Liver (tissue), 9 donors: Measurements from ENCODE around the gene KCP. TPM values are rescaled to one million over a fixed set of nuclear protein-coding genes. Genes with fewer than 3 reads are reported as not detected.

ENCODE experiments used
- DNase-seq: peaks from one replicate; pipeline ENCODE4 v3.0.0-alpha.2; 2017; ENCODE audit warnings: low spot score
- H3K27ac ChIP-seq, 2 donors: one replicate each; pipeline ENCODE4 v1.7.0; 2013; ENCODE audit warnings: inconsistent platforms in 2 of 2, low read length in 2 of 2, control low read depth in 1 of 2, low read depth in 1 of 2, mild to moderate bottlenecking in 1 of 2
- H3K27me3 ChIP-seq, 4 donors: one replicate each; pipeline versions ENCODE4 v1.6.1 to v1.7.0; 2013; ENCODE audit warnings: low read length in 3 of 4, inconsistent platforms in 1 of 4, mild to moderate bottlenecking in 1 of 4, moderate library complexity in 1 of 4; ENCODE audit not compliant: control insufficient read depth in 4 of 4, insufficient read depth in 4 of 4
- H3K36me3 ChIP-seq, 4 donors: one replicate each; pipeline versions ENCODE4 v1.6.1 to v1.7.0; 2013; ENCODE audit warnings: low read length in 3 of 4, mild to moderate bottlenecking in 3 of 4, low read depth in 1 of 4, moderate library complexity in 1 of 4; ENCODE audit not compliant: control insufficient read depth in 4 of 4, insufficient read depth in 3 of 4
- H3K4me1 ChIP-seq, 4 donors: one replicate each; pipeline versions ENCODE4 v1.6.1 to v1.7.0; 2013; ENCODE audit warnings: low read length in 3 of 4, mild to moderate bottlenecking in 3 of 4, moderate library complexity in 1 of 4; ENCODE audit not compliant: control insufficient read depth in 4 of 4, insufficient read depth in 4 of 4
- H3K4me3 ChIP-seq, 3 donors: one replicate each; pipeline versions ENCODE4 v1.6.1 to v1.7.0; 2013; ENCODE audit warnings: low read length in 3 of 3, control low read depth in 1 of 3, low read depth in 1 of 3, mild to moderate bottlenecking in 1 of 3
- H3K9ac ChIP-seq, 2 donors: one replicate each; pipeline ENCODE4 v1.7.0; 2013; ENCODE audit warnings: low read length in 2 of 2, mild to moderate bottlenecking in 2 of 2, moderate library complexity in 2 of 2, control low read depth in 1 of 2, low read depth in 1 of 2
- H3K9me3 ChIP-seq, 4 donors: one replicate each; pipeline versions ENCODE4 v1.6.1 to v1.7.0; 2013; ENCODE audit warnings: low read length in 3 of 4; ENCODE audit not compliant: control insufficient read depth in 4 of 4
- CTCF ChIP-seq: fragments of 150-350 bp; IDR thresholded peaks from 2 replicates; pipeline ENCODE4 v1.5.1; 2017; ENCODE audit warnings: improper control_type of control experiment, low read depth, low read length; ENCODE audit not compliant: missing input control
- EGR1 ChIP-seq, 2 donors: IDR thresholded peaks; 2 replicates each; pipeline ENCODE4 v1.6.1; 2016 to 2018; ENCODE audit warnings: antibody characterized with exemption in 2 of 2, low read depth in 2 of 2
- FOXA1 ChIP-seq: IDR thresholded peaks from 2 replicates; pipeline ENCODE4 v1.6.1; 2016; ENCODE audit warnings: antibody characterized with exemption
- FOXA2 ChIP-seq: IDR thresholded peaks from 2 replicates; pipeline ENCODE4 v1.6.1; 2016; ENCODE audit warnings: antibody characterized with exemption
- HNF4A ChIP-seq, 2 donors: conservative IDR thresholded peaks; 2 replicates each; pipeline ENCODE4 v1.6.1; 2016; ENCODE audit warnings: antibody characterized with exemption in 2 of 2, mild to moderate bottlenecking in 2 of 2
- HNF4G ChIP-seq: IDR thresholded peaks from 2 replicates; pipeline ENCODE4 v1.6.1; 2016; ENCODE audit warnings: antibody characterized with exemption
- JUND ChIP-seq, 2 donors: IDR thresholded peaks; 2 replicates each; pipeline ENCODE4 v1.6.1; 2016; ENCODE audit warnings: antibody characterized with exemption in 2 of 2
- MAX ChIP-seq: IDR thresholded peaks from 2 replicates; pipeline ENCODE4 v1.6.1; 2016; ENCODE audit warnings: antibody characterized with exemption
- NR2F2 ChIP-seq: IDR thresholded peaks from 2 replicates; pipeline ENCODE4 v1.6.1; 2016; ENCODE audit warnings: antibody characterized with exemption
- RAD21 ChIP-seq, 2 donors: IDR thresholded peaks; 2 replicates each; pipeline ENCODE4 v1.6.1; 2016; ENCODE audit warnings: antibody characterized with exemption in 2 of 2, mild to moderate bottlenecking in 2 of 2
- REST ChIP-seq: IDR thresholded peaks from 2 replicates; pipeline ENCODE4 v1.6.1; 2016; ENCODE audit warnings: antibody characterized with exemption, mild to moderate bottlenecking
- RXRA ChIP-seq, 2 donors: IDR thresholded peaks; 2 replicates each; pipeline ENCODE4 v1.6.1; 2017 to 2018; ENCODE audit warnings: antibody characterized with exemption in 2 of 2, mild to moderate bottlenecking in 1 of 2
- SP1 ChIP-seq: IDR thresholded peaks from 2 replicates; pipeline ENCODE4 v1.6.1; 2018; ENCODE audit warnings: antibody characterized with exemption, mild to moderate bottlenecking
- TAF1 ChIP-seq: conservative IDR thresholded peaks from 2 replicates; pipeline ENCODE4 v1.6.1; 2016; ENCODE audit warnings: antibody characterized with exemption, mild to moderate bottlenecking
- YY1 ChIP-seq: IDR thresholded peaks from 2 replicates; pipeline ENCODE4 v1.6.1; 2016; ENCODE audit warnings: antibody characterized with exemption, mild to moderate bottlenecking
- ZBTB33 ChIP-seq: IDR thresholded peaks from 2 replicates; pipeline ENCODE4 v1.6.1; 2016; ENCODE audit warnings: antibody characterized with exemption
- WGBS: extraction: QIAGEN DNeasy Blood & Tissue Kit; methylation state at CpG from one replicate; pipeline ENCODE4 v1.1.7; 2013; 5-methylcytosine and 5-hydroxymethylcytosine counted together
- polyA plus RNA-seq, 2 donors: library from polyadenylated mRNA; stranded (reverse) in 1 of 2; unstranded in 1 of 2; fragments of 200-250 nt in 1 of 2; fragments of >200 nt in 1 of 2; fragmentation: Nextera tagmentation in 1 of 2; extraction: Ambion mirVana in 1 of 2; gene quantifications; one replicate each; pipeline versions ENCODE4 v1.2.1 to v1.2.3, GENCODE V29; 2013 to 2015
- total RNA-seq, 2 donors: library from RNA; depleted of rRNA; stranded (reverse); fragments of >200 nt; gene quantifications; one replicate each; pipeline ENCODE4 v1.2.3, GENCODE V29; 2014
- donor health status: healthy.
- donor health status: healthy.
- donor health status: healthy.
- donor health status: healthy.
- donor health status: healthy.

KCP gene
- total and polyA plus RNA-seq, 4 donors, result 0.02 to 0.08 (median 0.05) TPM; not detected in 1

GRCh38 chr7:128955981-128956380 is 45.5 kb upstream of the KCP start (continued):
- TF ChIP-seq EGR1 (IDR thresholded peaks at IDR 0.05; ENCODE audit: low read depth in 2 of 2) (no peak), ZBTB33 (no peak), FOXA2 (no peak)

GRCh38 chr7:128954830-128955802 is 44.6 kb upstream of the KCP start:
- WGBS, result 82% methylated on average over 15 of the region's 15 CpGs
- Histone ChIP-seq H3K9ac (no peak overlapping the region), H3K4me3 (no peak overlapping the region), H3K4me1 (no peaks in the 10 kb centered on the region), H3K36me3 (peaks cover 10 to 62% (median 47%) of the 10 kb centered on the region in 4 donors), H3K27ac (no peak overlapping the region), H3K27me3 (no peaks in the 10 kb centered on the region), H3K9me3 (no peaks in the 10 kb centered on the region)
- TF ChIP-seq FOXA2, result no peak
- no peak for TF ChIP-seq CTCF
- no peak for TF ChIP-seq NR2F2
- no peak for TF ChIP-seq FOXA1
- no peak for TF ChIP-seq SP1
- no peak for TF ChIP-seq TAF1
- TF ChIP-seq YY1, result no peak
- TF ChIP-seq HNF4A (conservative IDR thresholded peaks at IDR 0.05), result no peak
- no peak for TF ChIP-seq RAD21 (IDR thresholded peaks at IDR 0.05)
- no peak for TF ChIP-seq HNF4G
- TF ChIP-seq RXRA (IDR thresholded peaks at IDR 0.05), result no peak
- no peak for TF ChIP-seq EGR1 (IDR thresholded peaks at IDR 0.05; ENCODE audit: low read depth in 2 of 2)
- no peak for DNase-seq

- WGBS, result 92% methylated on average over 2 of the region's 2 CpGs
- Histone ChIP-seq H3K27me3 (no peaks in the 10 kb centered on the region), H3K9ac (no peak overlapping the region), H3K36me3 (peaks cover 10 to 53% (median 42%) of the 10 kb centered on the region in 4 donors), H3K27ac (no peak overlapping the region), H3K4me1 (no peaks in the 10 kb centered on the region), H3K4me3 (no peak overlapping the region), H3K9me3 (no peaks in the 10 kb centered on the region)
- TF ChIP-seq EGR1 (IDR thresholded peaks at IDR 0.05; ENCODE audit: low read depth in 2 of 2) (no peak), RAD21 (IDR thresholded peaks at IDR 0.05) (no peak), HNF4G (no peak), JUND (IDR thresholded peaks at IDR 0.05) (no peak), FOXA1 (no peak), REST (no peak), NR2F2 (no peak), FOXA2 (no peak), SP1 (no peak), TAF1 (no peak), YY1 (no peak), RXRA (IDR thresholded peaks at IDR 0.05) (no peak), ZBTB33 (no peak), MAX (no peak)
- DNase-seq, result no peak
Measured at GRCh38 chr7:128954150-128954549, 43.6 kb upstream of the KCP start.
